Caco-2 (cell line): Measurements from ENCODE around the gene ZCCHC9. TPM values are rescaled to one million over a fixed set of nuclear protein-coding genes. Genes with fewer than 3 reads are reported as not detected.

ENCODE experiments used
- BruUV-seq: library from RNA; stranded (reverse); fragments of 400-500 nt; replicated peaks from 2 replicates; lab custom pipeline; 2021; lab: Mats Ljungman, UMichigan
- CTCF ChIA-PET: fragments of 300-600 bp; sonication (Branson Sonifier 250); formaldehyde crosslinking; loops from one replicate; lab custom pipeline; 2022; ENCODE audit warnings: antibody characterized with exemption; lab: Charles Lee
- POLR2A ChIA-PET: fragments of 300-600 bp; sonication (Branson Sonifier 250); formaldehyde crosslinking; loops from one replicate; lab custom pipeline; 2022; ENCODE audit warnings: antibody characterized with exemption; lab: Charles Lee
- DNase-seq, 2 experiments: peaks; one replicate each; pipeline versions ENCODE4 v3.0.0 to v3.0.0-alpha.2; 2020 to 2022
- H3K27me3 ChIP-seq: replicated peaks from 2 replicates; pipeline ENCODE4 v1.6.0; 2011; ENCODE audit warnings: low read length; ENCODE audit not compliant: control insufficient read depth, insufficient read depth
- H3K36me3 ChIP-seq: 2 replicates; pipeline ENCODE4 v1.5.1; 2011; ENCODE audit warnings: low read length; ENCODE audit not compliant: control insufficient read depth, insufficient read depth
- H3K4me1 ChIP-seq: fragments of 250-450 bp; sonication (Bioruptor Pico); 2 replicates; pipeline ENCODE4 v1.5.1; 2020; ENCODE audit warnings: mild to moderate bottlenecking
- H3K4me3 ChIP-seq: 2 replicates; pipeline ENCODE4 v1.5.1; 2011; ENCODE audit warnings: low read depth, mild to moderate bottlenecking, control low read depth, low read length
- H3K9me3 ChIP-seq: fragments of 250-450 bp; sonication (Bioruptor Pico); 2 replicates; pipeline ENCODE4 v1.5.1; 2020; ENCODE audit warnings: mild to moderate bottlenecking, moderate library complexity
- H3K27ac Mint-ChIP-seq: one replicate; pipeline ENCODE4 v1.8.0; 2022; ENCODE audit warnings: mixed read lengths; ENCODE audit not compliant: unreplicated experiment
- H3K27me3 Mint-ChIP-seq: one replicate; pipeline ENCODE4 v1.8.0; 2022; ENCODE audit warnings: mixed read lengths; ENCODE audit not compliant: insufficient read depth, unreplicated experiment
- H3K36me3 Mint-ChIP-seq: one replicate; pipeline ENCODE4 v1.8.0; 2022; ENCODE audit warnings: mild to moderate bottlenecking, mixed read lengths; ENCODE audit not compliant: insufficient read depth, unreplicated experiment
- H3K4me1 Mint-ChIP-seq: one replicate; pipeline ENCODE4 v1.8.0; 2022; ENCODE audit warnings: low read depth, mixed read lengths; ENCODE audit not compliant: unreplicated experiment
- H3K4me3 Mint-ChIP-seq: one replicate; pipeline ENCODE4 v1.8.0; 2022; ENCODE audit warnings: mild to moderate bottlenecking, moderate library complexity, mixed read lengths; ENCODE audit not compliant: unreplicated experiment
- H3K9me3 Mint-ChIP-seq: one replicate; pipeline ENCODE4 v1.8.0; 2022; ENCODE audit warnings: mixed read lengths; ENCODE audit not compliant: unreplicated experiment
- intact Hi-C: fragments of 100-400 bp; cut with micrococcal nuclease; formaldehyde crosslinking; loops from one replicate; pipeline ENCODE4 v1.10.0; 2022; ENCODE audit not compliant: unreplicated experiment
- total RNA-seq: library from RNA; stranded (reverse); gene quantifications from 2 replicates; pipeline ENCODE4 v1.2.3, GENCODE V29; 2022
- TF ChIP-seq, protein P1 (sequence below), 2 experiments: fragments of 200-600 bp in 1 of 2; IDR thresholded peaks; 1 replicate in 1 of 2; 2 replicates in 1 of 2; pipeline versions ENCODE4 v1.5.1 to v1.8.0; 2011 to 2022; ENCODE audit warnings: antibody characterized with exemption in 1 of 2, control low read depth in 1 of 2, inconsistent platforms in 1 of 2, low read depth in 1 of 2, low read length in 1 of 2, mild to moderate bottlenecking in 1 of 2, moderate library complexity in 1 of 2; ENCODE audit not compliant: insufficient read depth in 1 of 2, severe bottlenecking in 1 of 2, unreplicated experiment in 1 of 2

The ZCCHC9 gene
- total RNA-seq, 1 experiment from 2014 or later, result 82.2 TPM

DNA sequence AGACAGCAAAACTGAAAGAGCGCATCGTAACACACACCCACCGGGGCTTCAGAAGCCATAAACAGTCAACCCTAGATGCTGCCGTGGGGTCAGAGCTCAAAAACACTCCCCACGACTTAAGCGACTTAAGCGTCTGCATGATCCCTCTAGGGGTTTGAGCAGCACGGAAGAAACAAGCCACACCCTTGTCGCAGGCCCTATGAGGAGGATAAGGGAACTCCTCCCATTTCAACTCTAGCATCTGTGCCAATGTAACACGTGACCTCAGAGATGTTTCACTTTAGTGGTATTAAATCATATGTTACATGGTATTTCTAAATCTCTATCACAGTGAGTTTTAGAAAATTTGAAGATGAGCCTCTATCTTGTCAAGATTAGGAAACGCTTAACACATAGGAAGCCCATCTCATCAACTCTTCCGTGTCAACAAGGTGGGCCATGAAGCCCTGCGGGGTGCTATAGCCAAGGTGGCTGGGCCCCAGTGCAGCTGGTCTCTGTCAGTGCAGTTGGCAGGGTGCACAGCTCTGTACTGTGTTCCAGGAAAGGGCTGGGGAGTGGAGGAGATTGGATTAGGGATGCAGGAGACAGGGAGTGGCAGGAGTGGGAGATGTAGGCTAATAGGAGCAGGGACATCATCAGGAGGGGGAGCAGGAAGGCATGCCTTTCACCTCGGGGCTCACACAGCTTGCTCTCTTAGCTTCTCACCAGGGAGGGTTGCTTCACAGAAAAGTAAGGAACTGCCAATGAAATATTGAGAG lies 33.1 kb downstream of the ZCCHC9 start:
- H3K27me3 Mint-ChIP-seq, result no peaks in the 10 kb centered on the region
- no peaks in the 10 kb centered on the region for H3K36me3 ChIP-seq
- H3K4me3 ChIP-seq, result no peak overlapping the region
- no peaks in the 10 kb centered on the region for H3K9me3 Mint-ChIP-seq
- H3K4me1 ChIP-seq, result no peaks in the 10 kb centered on the region
- no peak for DNase-seq
- no peak overlapping the region for H3K27ac Mint-ChIP-seq
- no peaks in the 10 kb centered on the region for H3K4me1 Mint-ChIP-seq
- intact Hi-C loops, result no loop called here
- no peaks in the 10 kb centered on the region for H3K27me3 ChIP-seq
- no peaks in the 10 kb centered on the region for H3K36me3 Mint-ChIP-seq
- no peaks in the 10 kb centered on the region for H3K9me3 ChIP-seq
- TF ChIP-seq, protein P1, sequence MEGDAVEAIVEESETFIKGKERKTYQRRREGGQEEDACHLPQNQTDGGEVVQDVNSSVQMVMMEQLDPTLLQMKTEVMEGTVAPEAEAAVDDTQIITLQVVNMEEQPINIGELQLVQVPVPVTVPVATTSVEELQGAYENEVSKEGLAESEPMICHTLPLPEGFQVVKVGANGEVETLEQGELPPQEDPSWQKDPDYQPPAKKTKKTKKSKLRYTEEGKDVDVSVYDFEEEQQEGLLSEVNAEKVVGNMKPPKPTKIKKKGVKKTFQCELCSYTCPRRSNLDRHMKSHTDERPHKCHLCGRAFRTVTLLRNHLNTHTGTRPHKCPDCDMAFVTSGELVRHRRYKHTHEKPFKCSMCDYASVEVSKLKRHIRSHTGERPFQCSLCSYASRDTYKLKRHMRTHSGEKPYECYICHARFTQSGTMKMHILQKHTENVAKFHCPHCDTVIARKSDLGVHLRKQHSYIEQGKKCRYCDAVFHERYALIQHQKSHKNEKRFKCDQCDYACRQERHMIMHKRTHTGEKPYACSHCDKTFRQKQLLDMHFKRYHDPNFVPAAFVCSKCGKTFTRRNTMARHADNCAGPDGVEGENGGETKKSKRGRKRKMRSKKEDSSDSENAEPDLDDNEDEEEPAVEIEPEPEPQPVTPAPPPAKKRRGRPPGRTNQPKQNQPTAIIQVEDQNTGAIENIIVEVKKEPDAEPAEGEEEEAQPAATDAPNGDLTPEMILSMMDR (IDR thresholded peaks at IDR 0.05; ENCODE audit: insufficient read depth in 1 of 2, low read depth in 1 of 2, low read length in 1 of 2, severe bottlenecking in 1 of 2, unreplicated experiment in 1 of 2), result no peak
- no peak overlapping the region for H3K4me3 Mint-ChIP-seq
- ChIA-PET POLR2A (no interaction called here), CTCF (no interaction called here)
- BruUV-seq, result no TSS peak

DNA sequence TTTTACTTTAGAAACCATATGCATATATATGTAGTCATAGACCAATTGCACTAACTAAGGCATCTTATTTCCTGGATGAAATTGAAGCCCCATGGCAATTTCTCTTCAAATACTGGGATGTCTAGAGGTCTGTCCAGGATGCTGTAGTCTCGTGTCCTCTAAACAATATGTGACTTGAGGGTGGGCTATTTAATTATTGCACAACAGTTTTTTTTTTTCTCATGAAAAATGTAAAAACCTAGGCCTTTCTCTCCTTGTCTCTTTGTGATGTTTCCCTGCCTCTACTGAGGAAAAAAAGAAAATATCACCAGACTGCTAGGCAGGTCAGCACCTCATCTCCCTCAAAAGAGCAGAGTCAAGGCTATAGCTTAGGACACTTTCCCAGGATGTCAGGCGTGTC lies 34.6 kb downstream of the ZCCHC9 start:
- H3K4me1 Mint-ChIP-seq, result no peaks in the 10 kb centered on the region
- no peaks in the 10 kb centered on the region for H3K36me3 ChIP-seq

DNA sequence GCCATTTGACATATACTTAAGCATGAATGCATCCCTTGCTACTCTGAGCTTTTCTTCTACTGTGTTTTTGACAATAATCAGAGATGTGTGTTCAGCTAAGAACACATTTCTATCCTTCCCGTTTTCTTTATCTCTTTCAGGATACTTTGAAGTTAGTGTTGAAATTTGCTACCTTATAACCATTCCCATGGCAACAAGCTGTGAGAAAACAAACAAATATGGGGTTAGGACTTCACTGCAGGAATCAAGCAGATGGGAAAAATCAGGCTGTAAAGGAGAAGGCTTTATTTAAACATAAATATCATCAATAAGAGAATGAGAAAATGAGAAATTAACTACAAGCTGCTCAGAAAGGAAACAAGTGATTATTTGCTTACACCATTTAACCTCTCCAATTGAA lies 35.2 kb downstream of the ZCCHC9 start:
- no peaks in the 10 kb centered on the region for H3K27me3 ChIP-seq
- no peaks in the 10 kb centered on the region for H3K9me3 Mint-ChIP-seq
- ChIA-PET CTCF (no interaction called here), POLR2A (no interaction called here)
- H3K36me3 ChIP-seq, result no peaks in the 10 kb centered on the region
- no peak overlapping the region for H3K4me3 Mint-ChIP-seq
- H3K36me3 Mint-ChIP-seq, result no peaks in the 10 kb centered on the region
- no peak overlapping the region for H3K4me3 ChIP-seq
- TF ChIP-seq, protein P1 (IDR thresholded peaks at IDR 0.05; ENCODE audit: insufficient read depth in 1 of 2, low read depth in 1 of 2, low read length in 1 of 2, severe bottlenecking in 1 of 2, unreplicated experiment in 1 of 2), result no peak
- H3K4me1 Mint-ChIP-seq, result no peaks in the 10 kb centered on the region
- no peak for DNase-seq
- H3K4me1 ChIP-seq, result no peaks in the 10 kb centered on the region
- H3K9me3 ChIP-seq, result no peaks in the 10 kb centered on the region
- no peak overlapping the region for H3K27ac Mint-ChIP-seq
- intact Hi-C loops, result no loop called here
- BruUV-seq, result no TSS peak
- no peaks in the 10 kb centered on the region for H3K27me3 Mint-ChIP-seq

More for the DNA sequence above, 34.6 kb downstream of the ZCCHC9 start:
- H3K4me3 Mint-ChIP-seq, result no peak overlapping the region
- Histone ChIP-seq H3K9me3 (no peaks in the 10 kb centered on the region), H3K27me3 (no peaks in the 10 kb centered on the region), H3K4me3 (no peak overlapping the region), H3K4me1 (no peaks in the 10 kb centered on the region)
- POLR2A ChIA-PET, result no interaction called here
- CTCF ChIA-PET, result no interaction called here
- intact Hi-C loops, result no loop called here
- H3K36me3 Mint-ChIP-seq, result no peaks in the 10 kb centered on the region
- H3K9me3 Mint-ChIP-seq, result no peaks in the 10 kb centered on the region
- H3K27me3 Mint-ChIP-seq, result no peaks in the 10 kb centered on the region
- H3K27ac Mint-ChIP-seq, result no peak overlapping the region
- TF ChIP-seq, protein P1 (IDR thresholded peaks at IDR 0.05; ENCODE audit: insufficient read depth in 1 of 2, low read depth in 1 of 2, low read length in 1 of 2, severe bottlenecking in 1 of 2, unreplicated experiment in 1 of 2), result no peak
- no TSS peak for BruUV-seq
- no peak for DNase-seq
